H9 (cell line): Measurements from ENCODE around the gene WDR17. TPM values are rescaled to one million over a fixed set of nuclear protein-coding genes. Genes with fewer than 3 reads are reported as not detected.

ENCODE experiments used
- DNase-seq: peaks from one replicate; pipeline ENCODE4 v3.0.0-alpha.2; 2017
- H2AFZ ChIP-seq: one replicate; pipeline ENCODE4 v1.6.1; 2013; ENCODE audit warnings: mild to moderate bottlenecking, low read length, control low read depth, moderate library complexity
- H2AK5ac ChIP-seq: 2 replicates; pipeline ENCODE4 v1.6.1; 2013; ENCODE audit warnings: low read length, control low read depth, mixed read lengths; ENCODE audit not compliant: insufficient read length
- H2BK120ac ChIP-seq: one replicate; pipeline ENCODE4 v1.6.1; 2013; ENCODE audit warnings: low read depth, mild to moderate bottlenecking, low read length, control low read depth, inconsistent platforms; ENCODE audit not compliant: poor library complexity, severe bottlenecking
- H2BK12ac ChIP-seq: 2 replicates; pipeline ENCODE4 v1.6.1; 2013; ENCODE audit warnings: low read length, control low read depth, mixed read lengths, low read depth; ENCODE audit not compliant: insufficient read length
- H2BK15ac ChIP-seq: 2 replicates; pipeline ENCODE4 v1.6.1; 2013; ENCODE audit warnings: low read depth, low read length, control low read depth
- H2BK20ac ChIP-seq: one replicate; pipeline ENCODE4 v1.6.1; 2013; ENCODE audit warnings: low read depth, mild to moderate bottlenecking, low read length, control low read depth, inconsistent platforms; ENCODE audit not compliant: poor library complexity, severe bottlenecking
- H2BK5ac ChIP-seq: 2 replicates; pipeline ENCODE4 v1.6.1; 2013; ENCODE audit warnings: low read length, control low read depth, mixed read lengths; ENCODE audit not compliant: insufficient read length
- H3K14ac ChIP-seq: 2 replicates; pipeline ENCODE4 v1.6.1; 2013; ENCODE audit warnings: low read length, control low read depth; ENCODE audit not compliant: insufficient read depth
- H3K18ac ChIP-seq: 2 replicates; pipeline ENCODE4 v1.6.1; 2013; ENCODE audit warnings: low read depth, mild to moderate bottlenecking, mixed read lengths, low read length, control low read depth; ENCODE audit not compliant: insufficient read length
- H3K23ac ChIP-seq: 2 replicates; pipeline ENCODE4 v1.6.1; 2013; ENCODE audit warnings: low read length, control low read depth, mixed read lengths, low read depth; ENCODE audit not compliant: insufficient read length
- H3K23me2 ChIP-seq: 2 replicates; pipeline ENCODE4 v1.6.1; 2013; ENCODE audit warnings: low read depth, mild to moderate bottlenecking, mixed read lengths, low read length, control low read depth; ENCODE audit not compliant: insufficient read length, poor library complexity, severe bottlenecking
- H3K27ac ChIP-seq: 2 replicates; pipeline ENCODE4 v1.5.1; 2013; ENCODE audit warnings: low read length, control low read depth, mixed read lengths, low read depth; ENCODE audit not compliant: insufficient read length
- H3K27me3 ChIP-seq: 2 replicates; pipeline ENCODE4 v1.6.1; 2013; ENCODE audit warnings: low read length, control low read depth, inconsistent platforms; ENCODE audit not compliant: insufficient read depth
- H3K4ac ChIP-seq: 2 replicates; pipeline ENCODE4 v1.6.1; 2013; ENCODE audit warnings: low read depth, mild to moderate bottlenecking, control low read depth, inconsistent platforms, low read length, moderate library complexity
- H3K4me1 ChIP-seq: 2 replicates; pipeline ENCODE4 v1.6.1; 2013; ENCODE audit warnings: low read length, control low read depth, inconsistent platforms; ENCODE audit not compliant: insufficient read depth
- H3K4me2 ChIP-seq: 2 replicates; pipeline ENCODE4 v1.6.1; 2013; ENCODE audit warnings: low read length, control low read depth, mixed read lengths; ENCODE audit not compliant: insufficient read length, insufficient read depth
- H3K56ac ChIP-seq: 2 replicates; pipeline ENCODE4 v1.6.1; 2013; ENCODE audit warnings: low read depth, mild to moderate bottlenecking, mixed read lengths, low read length, control low read depth; ENCODE audit not compliant: insufficient read length
- H3K79me1 ChIP-seq: 2 replicates; pipeline ENCODE4 v1.6.1; 2013; ENCODE audit warnings: low read depth, mild to moderate bottlenecking, moderate library complexity, low read length, control low read depth, inconsistent platforms; ENCODE audit not compliant: insufficient read depth, poor library complexity, severe bottlenecking
- H3K79me2 ChIP-seq: 2 replicates; pipeline ENCODE4 v1.6.1; 2013; ENCODE audit warnings: low read length, control low read depth, inconsistent platforms; ENCODE audit not compliant: insufficient read depth
- H3K9ac ChIP-seq: 2 replicates; pipeline ENCODE4 v1.6.1; 2013; ENCODE audit warnings: low read length, control low read depth, mixed read lengths; ENCODE audit not compliant: insufficient read length; ENCODE audit errors: extremely low read depth
- H3K9me3 ChIP-seq: one replicate; pipeline ENCODE4 v1.6.1; 2013; ENCODE audit warnings: low read depth, low read length, inconsistent platforms; ENCODE audit not compliant: control insufficient read depth
- H3T11ph ChIP-seq: one replicate; pipeline ENCODE4 v1.6.1; 2013; ENCODE audit warnings: mild to moderate bottlenecking, low read length, control low read depth, inconsistent platforms
- H4K20me1 ChIP-seq: one replicate; pipeline ENCODE4 v1.6.1; 2013; ENCODE audit not compliant: control insufficient read depth, insufficient read length, insufficient read depth
- H4K5ac ChIP-seq: 2 replicates; pipeline ENCODE4 v1.6.1; 2013; ENCODE audit warnings: low read depth, mild to moderate bottlenecking, mixed read lengths, low read length, control low read depth; ENCODE audit not compliant: insufficient read length
- H4K8ac ChIP-seq: replicated peaks from 2 replicates; pipeline ENCODE4 v1.6.1; 2013; ENCODE audit warnings: low read length, control low read depth, mixed read lengths, low read depth; ENCODE audit not compliant: insufficient read length
- H4K91ac ChIP-seq: 2 replicates; pipeline ENCODE4 v1.6.1; 2013; ENCODE audit warnings: low read depth, mild to moderate bottlenecking, moderate library complexity, mixed read lengths, low read length, control low read depth; ENCODE audit not compliant: insufficient read length
- H3K27ac Mint-ChIP-seq, 3 experiments: 2 replicates in 2 of 3; 3 replicates in 1 of 3; pipeline ENCODE4 v1.8.0; 2020 to 2021; ENCODE audit warnings: mixed read lengths in 3 of 3, mild to moderate bottlenecking in 1 of 3, moderate library complexity in 1 of 3
- H3K27me3 Mint-ChIP-seq: 2 replicates; pipeline ENCODE4 v1.8.0; 2021; ENCODE audit warnings: low read depth, mild to moderate bottlenecking, moderate library complexity, mixed read lengths
- H3K36me3 Mint-ChIP-seq, 3 experiments: 2 replicates in 2 of 3; 3 replicates in 1 of 3; pipeline ENCODE4 v1.8.0; 2020 to 2021; ENCODE audit warnings: low read depth in 3 of 3, mixed read lengths in 3 of 3; ENCODE audit not compliant: insufficient read depth in 1 of 3
- H3K4me1 Mint-ChIP-seq, 2 experiments: 2 replicates each; pipeline ENCODE4 v1.8.0; 2020; ENCODE audit warnings: mixed read lengths in 2 of 2
- H3K4me3 Mint-ChIP-seq, 2 experiments: 2 replicates in 1 of 2; 3 replicates in 1 of 2; pipeline ENCODE4 v1.8.0; 2020 to 2021; ENCODE audit warnings: mild to moderate bottlenecking in 2 of 2, mixed read lengths in 2 of 2, moderate library complexity in 1 of 2
- H3K9me3 Mint-ChIP-seq, 2 experiments: 2 replicates in 1 of 2; 3 replicates in 1 of 2; pipeline ENCODE4 v1.8.0; 2020; ENCODE audit warnings: mild to moderate bottlenecking in 2 of 2, mixed read lengths in 2 of 2, moderate library complexity in 1 of 2
- total RNA-seq: library from RNA; stranded (reverse); gene quantifications from 2 replicates; pipeline ENCODE4 v1.2.1, GENCODE V29; 2021
- TF ChIP-seq, protein P1 (sequence below): fragments of 200-600 bp; sonication (generic); conservative IDR thresholded peaks from 3 replicates; pipeline ENCODE4 v1.8.0; 2021; ENCODE audit warnings: antibody characterized with exemption, mild to moderate bottlenecking

WDR17 gene
- total RNA-seq, 1 experiment from 2014 or later, result 2.6 TPM

DNA sequence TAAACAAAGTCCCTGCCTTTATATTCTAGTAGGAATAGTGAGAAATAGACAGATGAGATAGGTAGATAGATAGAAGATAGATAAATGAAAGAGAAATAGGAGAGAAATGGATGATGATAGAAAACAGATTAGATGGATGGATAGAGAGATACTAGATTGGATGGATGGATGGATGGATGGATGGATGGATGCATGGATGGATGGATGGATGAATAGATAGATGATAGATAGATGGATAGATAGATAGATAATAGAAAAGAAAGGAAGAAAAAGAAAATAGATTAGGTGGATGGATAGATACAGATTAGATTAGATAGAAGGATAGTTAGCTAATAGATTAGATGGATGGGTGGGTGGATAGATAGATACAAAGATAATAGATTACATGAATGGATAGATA is 33.2 kb upstream of the WDR17 start:
- H3T11ph ChIP-seq, result no peak overlapping the region
- H4K8ac ChIP-seq, result no peak overlapping the region
- DNase-seq, result no peak
- H2BK12ac ChIP-seq, result no peak overlapping the region
- H3K23me2 ChIP-seq, result no peaks in the 10 kb centered on the region
- no peaks in the 10 kb centered on the region for H3K27me3 ChIP-seq
- no peak overlapping the region for H3K4ac ChIP-seq
- H4K20me1 ChIP-seq, result no peaks in the 10 kb centered on the region
- Mint-ChIP-seq H3K27me3 (no peaks in the 10 kb centered on the region), H3K4me3 (no peak overlapping the region; a peak in 1 of 5 replicates), H3K9me3 (peaks cover 0 to 3% of the 10 kb centered on the region in 2 experiments; a peak in 1 of 5 replicates), H3K4me1 (no peaks in the 10 kb centered on the region), H3K27ac (no peak overlapping the region), H3K36me3 (no peaks in the 10 kb centered on the region)
- no peak overlapping the region for H4K91ac ChIP-seq
- H3K79me2 ChIP-seq, result no peaks in the 10 kb centered on the region
- H3K4me2 ChIP-seq, result no peak overlapping the region
- H3K14ac ChIP-seq, result no peak overlapping the region
- H3K9ac ChIP-seq, result no peak overlapping the region
- H2AFZ ChIP-seq, result no peak overlapping the region
- H3K23ac ChIP-seq, result no peak overlapping the region
- no peak overlapping the region for H3K56ac ChIP-seq
- no peak overlapping the region for H2BK15ac ChIP-seq
- H3K79me1 ChIP-seq, result no peaks in the 10 kb centered on the region
- no peak overlapping the region for H3K27ac ChIP-seq
- H3K9me3 ChIP-seq, result no peaks in the 10 kb centered on the region
- H2BK120ac ChIP-seq, result no peak overlapping the region
- no peaks in the 10 kb centered on the region for H3K4me1 ChIP-seq
- H2BK20ac ChIP-seq, result no peak overlapping the region
- no peak overlapping the region for H2AK5ac ChIP-seq
- TF ChIP-seq, protein P1, sequence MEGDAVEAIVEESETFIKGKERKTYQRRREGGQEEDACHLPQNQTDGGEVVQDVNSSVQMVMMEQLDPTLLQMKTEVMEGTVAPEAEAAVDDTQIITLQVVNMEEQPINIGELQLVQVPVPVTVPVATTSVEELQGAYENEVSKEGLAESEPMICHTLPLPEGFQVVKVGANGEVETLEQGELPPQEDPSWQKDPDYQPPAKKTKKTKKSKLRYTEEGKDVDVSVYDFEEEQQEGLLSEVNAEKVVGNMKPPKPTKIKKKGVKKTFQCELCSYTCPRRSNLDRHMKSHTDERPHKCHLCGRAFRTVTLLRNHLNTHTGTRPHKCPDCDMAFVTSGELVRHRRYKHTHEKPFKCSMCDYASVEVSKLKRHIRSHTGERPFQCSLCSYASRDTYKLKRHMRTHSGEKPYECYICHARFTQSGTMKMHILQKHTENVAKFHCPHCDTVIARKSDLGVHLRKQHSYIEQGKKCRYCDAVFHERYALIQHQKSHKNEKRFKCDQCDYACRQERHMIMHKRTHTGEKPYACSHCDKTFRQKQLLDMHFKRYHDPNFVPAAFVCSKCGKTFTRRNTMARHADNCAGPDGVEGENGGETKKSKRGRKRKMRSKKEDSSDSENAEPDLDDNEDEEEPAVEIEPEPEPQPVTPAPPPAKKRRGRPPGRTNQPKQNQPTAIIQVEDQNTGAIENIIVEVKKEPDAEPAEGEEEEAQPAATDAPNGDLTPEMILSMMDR, result no peak
- H2BK5ac ChIP-seq, result no peak overlapping the region
- H4K5ac ChIP-seq, result no peak overlapping the region
- no peak overlapping the region for H3K18ac ChIP-seq
